Neural cell (in vitro differentiated cells): ENCODE data around the gene SYT15. TPM values are rescaled to one million over a fixed set of nuclear protein-coding genes. Genes with fewer than 3 reads are reported as not detected.

Experiments used
- H2AFZ ChIP-seq: fragments of 200-600, 300-800 bp; sonication (generic), shearing (Covaris generic); 2 replicates; pipeline ENCODE4 v1.6.0; 2014; ENCODE audit warnings: low read depth, mild to moderate bottlenecking, antibody characterized with exemption, low read length, moderate library complexity
- H3F3A ChIP-seq: fragments of 200-600 bp; shearing (Covaris generic); 2 replicates; pipeline ENCODE4 v1.6.1; 2016; ENCODE audit warnings: mild to moderate bottlenecking, moderate library complexity, mixed read lengths, antibody characterized with exemption, low read length; ENCODE audit not compliant: insufficient read depth, poor library complexity, severe bottlenecking
- H3K27ac ChIP-seq: fragments of 200-600, 300-800 bp; sonication (generic), shearing (Covaris generic); 2 replicates; pipeline ENCODE4 v1.5.1; 2014; ENCODE audit warnings: mild to moderate bottlenecking, low read length, moderate library complexity
- H3K27me3 ChIP-seq: fragments of 300-800, 200-600 bp; sonication (generic), shearing (Covaris generic); 2 replicates; pipeline ENCODE4 v1.6.0; 2014; ENCODE audit warnings: mild to moderate bottlenecking, low read depth, low read length, moderate library complexity; ENCODE audit not compliant: insufficient read depth
- H3K36me3 ChIP-seq: fragments of 300-800, 200-600 bp; sonication (generic), shearing (Covaris generic); 2 replicates; pipeline ENCODE4 v1.5.1; 2014; ENCODE audit warnings: mild to moderate bottlenecking, antibody characterized with exemption, low read length, moderate library complexity; ENCODE audit not compliant: insufficient read depth
- H3K4me2 ChIP-seq: fragments of 300-800, 200-600 bp; sonication (generic), shearing (Covaris generic); 2 replicates; pipeline ENCODE4 v1.6.0; 2014; ENCODE audit warnings: mild to moderate bottlenecking, low read length
- H3K4me3 ChIP-seq: fragments of 300-800, 200-600 bp; sonication (generic), shearing (Covaris generic); 2 replicates; pipeline ENCODE4 v1.5.1; 2014; ENCODE audit warnings: mild to moderate bottlenecking, low read length, moderate library complexity
- H3K79me2 ChIP-seq: fragments of 200-600 bp; shearing (Covaris generic); replicated peaks from 2 replicates; pipeline ENCODE4 v1.6.0; 2014; ENCODE audit warnings: mild to moderate bottlenecking, low read length, moderate library complexity; ENCODE audit not compliant: insufficient read depth
- H3K9ac ChIP-seq: fragments of 300-800, 200-600 bp; sonication (generic), shearing (Covaris generic); 2 replicates; pipeline ENCODE4 v1.6.1; 2016; ENCODE audit warnings: mild to moderate bottlenecking, low read length, mixed read lengths
- H3K9me2 ChIP-seq: fragments of 200-600 bp; shearing (Covaris generic); 2 replicates; pipeline ENCODE4 v1.6.1; 2016; ENCODE audit warnings: mild to moderate bottlenecking, low read length, mixed read lengths; ENCODE audit not compliant: insufficient read depth
- H3K9me3 ChIP-seq: fragments of 200-600, 300-800 bp; sonication (generic), shearing (Covaris generic); 2 replicates; pipeline ENCODE4 v1.6.1; 2016; ENCODE audit warnings: mild to moderate bottlenecking, mixed run types, low read length, moderate library complexity, mixed read lengths
- H4K20me1 ChIP-seq: fragments of 200-600 bp; shearing (Covaris generic); 2 replicates; pipeline ENCODE4 v1.6.1; 2016; ENCODE audit warnings: mild to moderate bottlenecking, mixed run types; ENCODE audit not compliant: insufficient read depth
- EP300 ChIP-seq: fragments of 450-650 bp; conservative IDR thresholded peaks from 2 replicates; pipeline ENCODE4 v1.6.1; 2014; ENCODE audit warnings: antibody characterized with exemption, mild to moderate bottlenecking, moderate library complexity; ENCODE audit not compliant: poor library complexity, severe bottlenecking
- EZH2 ChIP-seq: fragments of 200-600, 300-800 bp; shearing (Covaris generic), sonication (generic); IDR thresholded peaks from 2 replicates; pipeline ENCODE4 v1.6.1; 2014; ENCODE audit warnings: antibody characterized with exemption, low read length, borderline replicate concordance, mild to moderate bottlenecking; ENCODE audit not compliant: insufficient read depth, poor library complexity, severe bottlenecking
- MXI1 ChIP-seq: fragments of 450-650 bp; conservative IDR thresholded peaks from 2 replicates; pipeline ENCODE4 v1.6.1; 2014; ENCODE audit warnings: antibody characterized with exemption, mild to moderate bottlenecking; ENCODE audit not compliant: poor library complexity, severe bottlenecking
- POLR2AphosphoS5 ChIP-seq: IDR thresholded peaks from 2 replicates; pipeline ENCODE4 v1.6.1; 2012
- RAD21 ChIP-seq: fragments of 450-650 bp; conservative IDR thresholded peaks from 2 replicates; pipeline ENCODE4 v1.6.1; 2014; ENCODE audit warnings: antibody characterized with exemption, mild to moderate bottlenecking, moderate library complexity
- REST ChIP-seq: IDR thresholded peaks from 2 replicates; pipeline ENCODE4 v1.6.1; 2012; ENCODE audit warnings: borderline replicate concordance
- SMC3 ChIP-seq: fragments of 450-650 bp; conservative IDR thresholded peaks from 2 replicates; pipeline ENCODE4 v1.6.1; 2014; ENCODE audit warnings: antibody characterized with exemption, mild to moderate bottlenecking, moderate library complexity; ENCODE audit not compliant: poor library complexity
- TAF1 ChIP-seq: IDR thresholded peaks from 2 replicates; pipeline ENCODE4 v1.6.1; 2012; ENCODE audit warnings: low read depth
- polyA plus RNA-seq: library from polyadenylated mRNA; depleted of rRNA; stranded (reverse); fragments of >200 nt; gene quantifications from 2 replicates; pipeline ENCODE4 v1.2.3, GENCODE V29; 2014
- TF ChIP-seq, protein P1 (sequence below): fragments of 450-650 bp; IDR thresholded peaks from 2 replicates; pipeline ENCODE4 v1.5.1; 2014; ENCODE audit warnings: antibody characterized with exemption, mild to moderate bottlenecking, moderate library complexity; ENCODE audit not compliant: poor library complexity, severe bottlenecking

SYT15 gene
- polyA plus RNA-seq, 1 donor from 2014 or later: not detected

- Histone ChIP-seq H3K9me2 (no peaks in the 10 kb centered on the region), H3K27ac (no peak overlapping the region), H3K27me3 (no peaks in the 10 kb centered on the region), H3F3A (no peaks in the 10 kb centered on the region), H3K79me2 (no peaks in the 10 kb centered on the region), H3K36me3 (no peaks in the 10 kb centered on the region), H3K9ac (no peak overlapping the region), H4K20me1 (no peaks in the 10 kb centered on the region), H3K4me3 (no peak overlapping the region), H2AFZ (no peak overlapping the region), H3K9me3 (no peaks in the 10 kb centered on the region), H3K4me2 (no peak overlapping the region)
- TF ChIP-seq SMC3 (no peak), POLR2AphosphoS5 (no peak), EZH2 (no peak), EP300 (no peak)
- TF ChIP-seq, protein P1, sequence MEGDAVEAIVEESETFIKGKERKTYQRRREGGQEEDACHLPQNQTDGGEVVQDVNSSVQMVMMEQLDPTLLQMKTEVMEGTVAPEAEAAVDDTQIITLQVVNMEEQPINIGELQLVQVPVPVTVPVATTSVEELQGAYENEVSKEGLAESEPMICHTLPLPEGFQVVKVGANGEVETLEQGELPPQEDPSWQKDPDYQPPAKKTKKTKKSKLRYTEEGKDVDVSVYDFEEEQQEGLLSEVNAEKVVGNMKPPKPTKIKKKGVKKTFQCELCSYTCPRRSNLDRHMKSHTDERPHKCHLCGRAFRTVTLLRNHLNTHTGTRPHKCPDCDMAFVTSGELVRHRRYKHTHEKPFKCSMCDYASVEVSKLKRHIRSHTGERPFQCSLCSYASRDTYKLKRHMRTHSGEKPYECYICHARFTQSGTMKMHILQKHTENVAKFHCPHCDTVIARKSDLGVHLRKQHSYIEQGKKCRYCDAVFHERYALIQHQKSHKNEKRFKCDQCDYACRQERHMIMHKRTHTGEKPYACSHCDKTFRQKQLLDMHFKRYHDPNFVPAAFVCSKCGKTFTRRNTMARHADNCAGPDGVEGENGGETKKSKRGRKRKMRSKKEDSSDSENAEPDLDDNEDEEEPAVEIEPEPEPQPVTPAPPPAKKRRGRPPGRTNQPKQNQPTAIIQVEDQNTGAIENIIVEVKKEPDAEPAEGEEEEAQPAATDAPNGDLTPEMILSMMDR: no peak
Observed at GRCh38 chr10:46536781-46537180, 42.1 kb upstream of the SYT15 start.

DNA sequence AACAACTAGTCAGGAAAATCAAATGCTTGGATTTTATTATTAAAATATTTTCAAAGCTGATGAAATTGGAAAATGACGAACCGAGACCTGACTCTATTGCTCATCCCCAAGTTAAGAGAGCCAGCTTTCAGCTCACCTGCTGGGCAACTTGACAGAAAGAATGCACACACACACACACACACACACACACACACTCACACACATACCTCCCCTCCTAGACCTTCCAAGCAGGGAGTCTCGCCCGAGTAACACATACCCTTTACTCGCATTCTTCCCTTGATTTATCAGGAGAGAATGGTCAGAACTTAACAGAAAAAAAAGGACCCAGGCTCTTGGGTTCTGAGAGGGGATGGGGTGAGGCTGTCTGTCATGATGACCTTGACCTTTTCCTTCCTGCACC is 41.6 kb upstream of the SYT15 start:
- no peaks in the 10 kb centered on the region for H3K9me2 ChIP-seq
- H3K36me3 ChIP-seq: no peaks in the 10 kb centered on the region
- H3K79me2 ChIP-seq: no peaks in the 10 kb centered on the region
- H3K27me3 ChIP-seq: no peaks in the 10 kb centered on the region
- H3K4me2 ChIP-seq: no peak overlapping the region
- no peak overlapping the region for H3K4me3 ChIP-seq
- TF ChIP-seq, protein P1: no peak
- TF ChIP-seq SMC3 (no peak), MXI1 (no peak), EP300 (no peak), RAD21 (no peak), TAF1 (no peak), REST (no peak), EZH2 (no peak), POLR2AphosphoS5 (no peak)
- no peaks in the 10 kb centered on the region for H3K9me3 ChIP-seq
- H2AFZ ChIP-seq: no peak overlapping the region
- H3K27ac ChIP-seq: no peak overlapping the region
- H3K9ac ChIP-seq: no peak overlapping the region
- H3F3A ChIP-seq: no peaks in the 10 kb centered on the region
- no peaks in the 10 kb centered on the region for H4K20me1 ChIP-seq
